HCT116 (cell line): Measurements from ENCODE around the gene FBXL14. TPM values are rescaled to one million over a fixed set of nuclear protein-coding genes. Genes with fewer than 3 reads are reported as not detected.

Experiments used
- ATAC-seq: fragments of 200-7000 bp; cut with Tn5 transposase; 2 replicates; pipeline ENCODE4 v1.9.1; 2020; ENCODE audit warnings: mild to moderate bottlenecking, moderate library complexity
- BruUV-seq: library from RNA; stranded (reverse); fragments of 400-500 nt; replicated peaks from 2 replicates; lab custom pipeline; 2021; lab: Mats Ljungman, UMichigan
- CTCF ChIA-PET: fragments of 300-600 bp; sonication (Branson Sonifier 250); formaldehyde crosslinking; loops from one replicate; lab custom pipeline; 2021; ENCODE audit warnings: antibody characterized with exemption; lab: Charles Lee
- POLR2A ChIA-PET: fragments of 300-600, 350-600 bp; sonication (Branson Sonifier 250); formaldehyde crosslinking; loops from one replicate; lab custom pipeline; 2021; ENCODE audit warnings: antibody characterized with exemption; lab: Charles Lee
- RAD21 ChIA-PET, 2 experiments: fragments of 300-600 bp; sonication (Branson Sonifier 250); formaldehyde crosslinking; loops; one replicate each; lab custom pipeline; 2023; ENCODE audit warnings: low total read pairs in 2 of 2; ENCODE audit not compliant: uncharacterized antibody in 2 of 2, unreplicated experiment in 2 of 2, low non-redundant PET in 1 of 2; lab: Charles Lee
- DNase-seq: peaks from one replicate; pipeline ENCODE4 v3.0.0-alpha.2; 2010; ENCODE audit warnings: low read depth, low spot score
- H2AFZ ChIP-seq: fragments of 200-600 bp; shearing (Covaris generic), sonication (generic); 2 replicates; pipeline ENCODE4 v1.6.1; 2017; ENCODE audit warnings: low read depth, mixed run types, mixed read lengths, antibody characterized with exemption, low read length; ENCODE audit not compliant: poor library complexity, severe bottlenecking
- H3K27ac ChIP-seq: 2 replicates; pipeline ENCODE4 v1.5.1; 2012; ENCODE audit warnings: low read depth, low read length
- H3K27me3 ChIP-seq: fragments of 200-600 bp; sonication (generic); 2 replicates; pipeline ENCODE4 v1.6.1; 2016; ENCODE audit warnings: mixed run types, low read length, mixed read lengths; ENCODE audit not compliant: insufficient read depth
- H3K36me3 ChIP-seq, 2 experiments: fragments of 200-500 bp in 1 of 2; fragments of 200-600 bp in 1 of 2; sonication (Bioruptor generic) in 1 of 2; sonication (generic) in 1 of 2; 2 replicates each; pipeline versions ENCODE4 v1.5.1 to v1.6.1; 2014 to 2016; ENCODE audit warnings: low read length in 2 of 2, inconsistent platforms in 1 of 2, mixed read lengths in 1 of 2, mixed run types in 1 of 2; ENCODE audit not compliant: insufficient read depth in 2 of 2, control insufficient read depth in 1 of 2
- H3K4me1 ChIP-seq, 2 experiments: fragments of 200-600 bp in 1 of 2; sonication (generic) in 1 of 2; 2 replicates each; pipeline versions ENCODE4 v1.5.1 to v1.6.1; 2012 to 2017; ENCODE audit warnings: low read length in 2 of 2, inconsistent platforms in 1 of 2, mild to moderate bottlenecking in 1 of 2, mixed read lengths in 1 of 2, mixed run types in 1 of 2, moderate library complexity in 1 of 2; ENCODE audit not compliant: insufficient read depth in 2 of 2, control insufficient read depth in 1 of 2
- H3K4me2 ChIP-seq: fragments of 200-600 bp; sonication (generic); 2 replicates; pipeline ENCODE4 v1.6.1; 2017; ENCODE audit warnings: mixed run types, low read length, mixed read lengths
- H3K4me3 ChIP-seq, 2 experiments: fragments of 200-600 bp in 1 of 2; sonication (generic) in 1 of 2; replicated peaks in 1 of 2; 2 replicates each; pipeline ENCODE4 v1.5.1; 2011 to 2016; ENCODE audit warnings: low read length in 2 of 2, control low read depth in 1 of 2, low read depth in 1 of 2, mild to moderate bottlenecking in 1 of 2, mixed read lengths in 1 of 2, mixed run types in 1 of 2
- H3K79me2 ChIP-seq: fragments of 200-600 bp; sonication (generic); 2 replicates; pipeline ENCODE4 v1.6.1; 2017; ENCODE audit warnings: mild to moderate bottlenecking, mixed run types, low read length, moderate library complexity, mixed read lengths; ENCODE audit not compliant: insufficient read depth
- H3K9ac ChIP-seq: fragments of 200-600 bp; sonication (generic); 2 replicates; pipeline ENCODE4 v1.6.1; 2016; ENCODE audit warnings: low read length, mixed read lengths
- H3K9me2 ChIP-seq: fragments of 200-600 bp; sonication (generic), shearing (Covaris generic); 2 replicates; pipeline ENCODE4 v1.6.1; 2017; ENCODE audit warnings: mixed run types, mild to moderate bottlenecking, moderate library complexity; ENCODE audit not compliant: insufficient read depth
- H3K9me3 ChIP-seq, 2 experiments: fragments of 200-500 bp in 1 of 2; fragments of 200-600 bp in 1 of 2; sonication (Bioruptor generic) in 1 of 2; sonication (generic) in 1 of 2; 2 replicates each; pipeline ENCODE4 v1.6.1; 2014 to 2017; ENCODE audit warnings: low read length in 2 of 2, mixed read lengths in 2 of 2, inconsistent platforms in 1 of 2, low read depth in 1 of 2, mild to moderate bottlenecking in 1 of 2, mixed run types in 1 of 2, moderate library complexity in 1 of 2; ENCODE audit not compliant: control insufficient read depth in 1 of 2, insufficient read depth in 1 of 2
- H4K20me1 ChIP-seq: fragments of 200-600 bp; sonication (generic), shearing (Covaris generic); 2 replicates; pipeline ENCODE4 v1.6.1; 2017; ENCODE audit warnings: mixed run types, mild to moderate bottlenecking, moderate library complexity; ENCODE audit not compliant: insufficient read depth
- ATF3 ChIP-seq: IDR thresholded peaks from 2 replicates; pipeline ENCODE4 v1.6.1; 2012
- CBX3 ChIP-seq: IDR thresholded peaks from 2 replicates; pipeline ENCODE4 v1.6.1; 2012; ENCODE audit warnings: low read depth
- EGR1 ChIP-seq: IDR thresholded peaks from 2 replicates; pipeline ENCODE4 v1.6.1; 2012; ENCODE audit warnings: low read depth
- MAX ChIP-seq: IDR thresholded peaks from 2 replicates; pipeline ENCODE4 v1.6.1; 2012
- YY1 ChIP-seq: IDR thresholded peaks from 2 replicates; pipeline ENCODE4 v1.6.1; 2011; ENCODE audit warnings: low read length, low read depth, moderate library complexity, mild to moderate bottlenecking; ENCODE audit not compliant: insufficient replicate concordance; ENCODE audit errors: extremely low read depth
- ZBTB33 ChIP-seq: IDR thresholded peaks from 2 replicates; pipeline ENCODE4 v1.6.1; 2011; ENCODE audit warnings: mild to moderate bottlenecking, low read length, moderate library complexity; ENCODE audit not compliant: insufficient replicate concordance; ENCODE audit errors: extremely low read depth
- intact Hi-C: fragments of 100-400 bp; cut with micrococcal nuclease; formaldehyde crosslinking; loops from 2 replicates; pipeline ENCODE4 v1.10.0; 2022
- total RNA-seq: library from RNA; stranded (reverse); gene quantifications from one replicate; pipeline ENCODE4 v1.2.1, GENCODE V29; 2021; ENCODE audit not compliant: unreplicated experiment

The FBXL14 gene
- total RNA-seq, 1 experiment from 2014 or later = 19.0 TPM

- no peak for TF ChIP-seq ZBTB33
- TF ChIP-seq CBX3 = no peak
- no peak for TF ChIP-seq EGR1
Observed at GRCh38 chr12:1633459-1633858, 39.1 kb upstream of the FBXL14 start (continued).

- no peak for ATAC-seq
- H4K20me1 ChIP-seq = no peaks in the 10 kb centered on the region
- no peak overlapping the region for H2AFZ ChIP-seq
- ChIA-PET POLR2A (no interaction called here), CTCF (interaction anchor here (0.6 to 1.3 kb wide), 3 partner anchors 25 to 308 kb away, joined by 3 to 8 read pairs (median 4); no protein-coding TSS in a partner anchor), RAD21 (no interaction called here)
- no peak overlapping the region for H3K4me2 ChIP-seq
- H3K27me3 ChIP-seq = 0 out of 2 replicates have a peak, but pooled peaks cover 6% of the 10 kb centered on the region
- H3K79me2 ChIP-seq = no peaks in the 10 kb centered on the region
- peaks cover 3 to 22% of the 10 kb centered on the region in 2 experiments; a peak in 3 of 4 replicates for H3K4me1 ChIP-seq
- no peaks in the 10 kb centered on the region for H3K9me2 ChIP-seq
- H3K4me3 ChIP-seq = no peak overlapping the region
- TF ChIP-seq MAX (no peak), ATF3 (no peak), YY1 (no peak), ZBTB33 (no peak)
- no peak for DNase-seq
- H3K9me3 ChIP-seq = no peaks in the 10 kb centered on the region
- no peak overlapping the region for H3K9ac ChIP-seq
- no peak overlapping the region for H3K27ac ChIP-seq
- no peaks in the 10 kb centered on the region for H3K36me3 ChIP-seq
- BruUV-seq = no TSS peak
- intact Hi-C loops = loop anchor here (10.0 kb wide), 1 partner anchor 952 kb away; no protein-coding TSS in a partner anchor
Observed at GRCh38 chr12:1632702-1633101, 38.3 kb upstream of the FBXL14 start.
